PC-3 (cell line): ENCODE measurements around the gene VTN.

Experiments used
- CTCF ChIP-seq: fragments of 300-600 bp; sonication (generic); conservative IDR thresholded peaks from 2 replicates; pipeline ENCODE4 v1.5.1; 2017; ENCODE audit warnings: antibody characterized with exemption, low read depth, mild to moderate bottlenecking, low read length
- EZH2 ChIP-seq: fragments of 300-600 bp; sonication (generic); IDR thresholded peaks from one replicate; pipeline ENCODE4 v1.6.1; 2017; ENCODE audit warnings: antibody characterized with exemption, mild to moderate bottlenecking, low read length; ENCODE audit not compliant: unreplicated experiment
- EZH2phosphoT487 ChIP-seq: fragments of 300-600 bp; sonication (generic); IDR thresholded peaks from 2 replicates; pipeline ENCODE4 v1.6.1; 2018; ENCODE audit warnings: mild to moderate bottlenecking, antibody characterized with exemption, low read length, borderline replicate concordance

- TF ChIP-seq CTCF (no peak), EZH2phosphoT487 (no peak), EZH2 (no peak)
Observed at GRCh38 chr17:28344011-28344410, 26.1 kb downstream of the VTN start.
